H9 (cell line): Measurements from ENCODE around the gene CD48. TPM values are rescaled to one million over a fixed set of nuclear protein-coding genes. Genes with fewer than 3 reads are reported as not detected.

Source experiments
- DNase-seq: peaks from one replicate; pipeline ENCODE4 v3.0.0-alpha.2; 2017
- H2AFZ ChIP-seq: one replicate; pipeline ENCODE4 v1.6.1; 2013; ENCODE audit warnings: mild to moderate bottlenecking, low read length, control low read depth, moderate library complexity
- H2AK5ac ChIP-seq: 2 replicates; pipeline ENCODE4 v1.6.1; 2013; ENCODE audit warnings: low read length, control low read depth, mixed read lengths; ENCODE audit not compliant: insufficient read length
- H2BK120ac ChIP-seq: one replicate; pipeline ENCODE4 v1.6.1; 2013; ENCODE audit warnings: low read depth, mild to moderate bottlenecking, low read length, control low read depth, inconsistent platforms; ENCODE audit not compliant: poor library complexity, severe bottlenecking
- H2BK12ac ChIP-seq: 2 replicates; pipeline ENCODE4 v1.6.1; 2013; ENCODE audit warnings: low read length, control low read depth, mixed read lengths, low read depth; ENCODE audit not compliant: insufficient read length
- H2BK15ac ChIP-seq: 2 replicates; pipeline ENCODE4 v1.6.1; 2013; ENCODE audit warnings: low read depth, low read length, control low read depth
- H2BK20ac ChIP-seq: one replicate; pipeline ENCODE4 v1.6.1; 2013; ENCODE audit warnings: low read depth, mild to moderate bottlenecking, low read length, control low read depth, inconsistent platforms; ENCODE audit not compliant: poor library complexity, severe bottlenecking
- H2BK5ac ChIP-seq: 2 replicates; pipeline ENCODE4 v1.6.1; 2013; ENCODE audit warnings: low read length, control low read depth, mixed read lengths; ENCODE audit not compliant: insufficient read length
- H3K14ac ChIP-seq: 2 replicates; pipeline ENCODE4 v1.6.1; 2013; ENCODE audit warnings: low read length, control low read depth; ENCODE audit not compliant: insufficient read depth
- H3K18ac ChIP-seq: 2 replicates; pipeline ENCODE4 v1.6.1; 2013; ENCODE audit warnings: low read depth, mild to moderate bottlenecking, mixed read lengths, low read length, control low read depth; ENCODE audit not compliant: insufficient read length
- H3K23ac ChIP-seq: 2 replicates; pipeline ENCODE4 v1.6.1; 2013; ENCODE audit warnings: low read length, control low read depth, mixed read lengths, low read depth; ENCODE audit not compliant: insufficient read length
- H3K23me2 ChIP-seq: 2 replicates; pipeline ENCODE4 v1.6.1; 2013; ENCODE audit warnings: low read depth, mild to moderate bottlenecking, mixed read lengths, low read length, control low read depth; ENCODE audit not compliant: insufficient read length, poor library complexity, severe bottlenecking
- H3K27ac ChIP-seq: 2 replicates; pipeline ENCODE4 v1.5.1; 2013; ENCODE audit warnings: low read length, control low read depth, mixed read lengths, low read depth; ENCODE audit not compliant: insufficient read length
- H3K27me3 ChIP-seq: 2 replicates; pipeline ENCODE4 v1.6.1; 2013; ENCODE audit warnings: low read length, control low read depth, inconsistent platforms; ENCODE audit not compliant: insufficient read depth
- H3K4ac ChIP-seq: 2 replicates; pipeline ENCODE4 v1.6.1; 2013; ENCODE audit warnings: low read depth, mild to moderate bottlenecking, control low read depth, inconsistent platforms, low read length, moderate library complexity
- H3K4me1 ChIP-seq: 2 replicates; pipeline ENCODE4 v1.6.1; 2013; ENCODE audit warnings: low read length, control low read depth, inconsistent platforms; ENCODE audit not compliant: insufficient read depth
- H3K4me2 ChIP-seq: 2 replicates; pipeline ENCODE4 v1.6.1; 2013; ENCODE audit warnings: low read length, control low read depth, mixed read lengths; ENCODE audit not compliant: insufficient read length, insufficient read depth
- H3K56ac ChIP-seq: 2 replicates; pipeline ENCODE4 v1.6.1; 2013; ENCODE audit warnings: low read depth, mild to moderate bottlenecking, mixed read lengths, low read length, control low read depth; ENCODE audit not compliant: insufficient read length
- H3K79me1 ChIP-seq: 2 replicates; pipeline ENCODE4 v1.6.1; 2013; ENCODE audit warnings: low read depth, mild to moderate bottlenecking, moderate library complexity, low read length, control low read depth, inconsistent platforms; ENCODE audit not compliant: insufficient read depth, poor library complexity, severe bottlenecking
- H3K79me2 ChIP-seq: 2 replicates; pipeline ENCODE4 v1.6.1; 2013; ENCODE audit warnings: low read length, control low read depth, inconsistent platforms; ENCODE audit not compliant: insufficient read depth
- H3K9ac ChIP-seq: 2 replicates; pipeline ENCODE4 v1.6.1; 2013; ENCODE audit warnings: low read length, control low read depth, mixed read lengths; ENCODE audit not compliant: insufficient read length; ENCODE audit errors: extremely low read depth
- H3K9me3 ChIP-seq: one replicate; pipeline ENCODE4 v1.6.1; 2013; ENCODE audit warnings: low read depth, low read length, inconsistent platforms; ENCODE audit not compliant: control insufficient read depth
- H3T11ph ChIP-seq: one replicate; pipeline ENCODE4 v1.6.1; 2013; ENCODE audit warnings: mild to moderate bottlenecking, low read length, control low read depth, inconsistent platforms
- H4K20me1 ChIP-seq: one replicate; pipeline ENCODE4 v1.6.1; 2013; ENCODE audit not compliant: control insufficient read depth, insufficient read length, insufficient read depth
- H4K5ac ChIP-seq: 2 replicates; pipeline ENCODE4 v1.6.1; 2013; ENCODE audit warnings: low read depth, mild to moderate bottlenecking, mixed read lengths, low read length, control low read depth; ENCODE audit not compliant: insufficient read length
- H4K8ac ChIP-seq: replicated peaks from 2 replicates; pipeline ENCODE4 v1.6.1; 2013; ENCODE audit warnings: low read length, control low read depth, mixed read lengths, low read depth; ENCODE audit not compliant: insufficient read length
- H4K91ac ChIP-seq: 2 replicates; pipeline ENCODE4 v1.6.1; 2013; ENCODE audit warnings: low read depth, mild to moderate bottlenecking, moderate library complexity, mixed read lengths, low read length, control low read depth; ENCODE audit not compliant: insufficient read length
- H3K27ac Mint-ChIP-seq, 3 experiments: 2 replicates in 2 of 3; 3 replicates in 1 of 3; pipeline ENCODE4 v1.8.0; 2020 to 2021; ENCODE audit warnings: mixed read lengths in 3 of 3, mild to moderate bottlenecking in 1 of 3, moderate library complexity in 1 of 3
- H3K27me3 Mint-ChIP-seq: 2 replicates; pipeline ENCODE4 v1.8.0; 2021; ENCODE audit warnings: low read depth, mild to moderate bottlenecking, moderate library complexity, mixed read lengths
- H3K36me3 Mint-ChIP-seq, 3 experiments: 2 replicates in 2 of 3; 3 replicates in 1 of 3; pipeline ENCODE4 v1.8.0; 2020 to 2021; ENCODE audit warnings: low read depth in 3 of 3, mixed read lengths in 3 of 3; ENCODE audit not compliant: insufficient read depth in 1 of 3
- H3K4me1 Mint-ChIP-seq, 2 experiments: 2 replicates each; pipeline ENCODE4 v1.8.0; 2020; ENCODE audit warnings: mixed read lengths in 2 of 2
- H3K4me3 Mint-ChIP-seq, 2 experiments: 2 replicates in 1 of 2; 3 replicates in 1 of 2; pipeline ENCODE4 v1.8.0; 2020 to 2021; ENCODE audit warnings: mild to moderate bottlenecking in 2 of 2, mixed read lengths in 2 of 2, moderate library complexity in 1 of 2
- H3K9me3 Mint-ChIP-seq, 2 experiments: 2 replicates in 1 of 2; 3 replicates in 1 of 2; pipeline ENCODE4 v1.8.0; 2020; ENCODE audit warnings: mild to moderate bottlenecking in 2 of 2, mixed read lengths in 2 of 2, moderate library complexity in 1 of 2
- WGBS: extraction: QIAGEN DNeasy Blood & Tissue Kit; methylation state at CpG from one replicate; pipeline ENCODE4 v1.1.7; 2013; ENCODE audit warnings: missing lambda C conversion rate, low lambda C conversion rate, mixed read lengths; ENCODE audit not compliant: insufficient read length; ENCODE audit errors: extremely low coverage; 5-methylcytosine and 5-hydroxymethylcytosine counted together
- total RNA-seq: library from RNA; stranded (reverse); gene quantifications from 2 replicates; pipeline ENCODE4 v1.2.1, GENCODE V29; 2021
- TF ChIP-seq, protein P1 (sequence below): fragments of 200-600 bp; sonication (generic); conservative IDR thresholded peaks from 3 replicates; pipeline ENCODE4 v1.8.0; 2021; ENCODE audit warnings: antibody characterized with exemption, mild to moderate bottlenecking

Gene CD48
- total RNA-seq, 1 experiment from 2014 or later = not detected

DNA sequence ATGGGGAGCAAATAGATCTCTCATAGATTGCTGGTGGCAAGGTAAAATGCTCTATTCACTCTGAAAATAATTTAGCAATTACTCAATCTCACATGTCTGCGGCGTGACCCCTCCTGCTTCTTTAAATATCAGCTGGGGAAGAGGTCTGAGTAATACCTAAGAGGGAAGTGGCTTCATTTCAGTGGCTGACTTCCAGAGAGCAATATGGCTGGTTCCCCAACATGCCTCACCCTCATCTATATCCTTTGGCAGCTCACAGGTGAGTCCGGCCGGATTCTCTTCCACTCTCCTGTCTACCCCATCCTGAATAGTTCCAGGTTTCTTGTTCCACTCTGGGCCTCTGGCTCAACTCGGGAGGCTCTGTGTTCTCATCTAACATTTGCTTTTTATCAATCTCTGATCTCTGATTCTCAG is 27.5 kb upstream of the CD48 start, which contains the start of gene SLAMF7:
TSS of gene SLAMF7 (plus strand) at position 150 of the 414 bp plus-strand sequence. CDS start at position 205, 55 bp downstream.
- no CpG with 5 or more reads among the region's 5 CpGs for WGBS
- TF ChIP-seq, protein P1, sequence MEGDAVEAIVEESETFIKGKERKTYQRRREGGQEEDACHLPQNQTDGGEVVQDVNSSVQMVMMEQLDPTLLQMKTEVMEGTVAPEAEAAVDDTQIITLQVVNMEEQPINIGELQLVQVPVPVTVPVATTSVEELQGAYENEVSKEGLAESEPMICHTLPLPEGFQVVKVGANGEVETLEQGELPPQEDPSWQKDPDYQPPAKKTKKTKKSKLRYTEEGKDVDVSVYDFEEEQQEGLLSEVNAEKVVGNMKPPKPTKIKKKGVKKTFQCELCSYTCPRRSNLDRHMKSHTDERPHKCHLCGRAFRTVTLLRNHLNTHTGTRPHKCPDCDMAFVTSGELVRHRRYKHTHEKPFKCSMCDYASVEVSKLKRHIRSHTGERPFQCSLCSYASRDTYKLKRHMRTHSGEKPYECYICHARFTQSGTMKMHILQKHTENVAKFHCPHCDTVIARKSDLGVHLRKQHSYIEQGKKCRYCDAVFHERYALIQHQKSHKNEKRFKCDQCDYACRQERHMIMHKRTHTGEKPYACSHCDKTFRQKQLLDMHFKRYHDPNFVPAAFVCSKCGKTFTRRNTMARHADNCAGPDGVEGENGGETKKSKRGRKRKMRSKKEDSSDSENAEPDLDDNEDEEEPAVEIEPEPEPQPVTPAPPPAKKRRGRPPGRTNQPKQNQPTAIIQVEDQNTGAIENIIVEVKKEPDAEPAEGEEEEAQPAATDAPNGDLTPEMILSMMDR = no peak
- no peaks in the 10 kb centered on the region for H3K9me3 ChIP-seq
- no peaks in the 10 kb centered on the region for H3K79me1 ChIP-seq
- H3K4ac ChIP-seq = no peak within 1 kb of the TSS
- no peak within 1 kb of the TSS for H3K56ac ChIP-seq
- no peak within 1 kb of the TSS for H2BK120ac ChIP-seq
- no peak within 1 kb of the TSS for H3K4me3 Mint-ChIP-seq
- H3K27ac ChIP-seq = no peak within 1 kb of the TSS
- H4K5ac ChIP-seq = no peak within 1 kb of the TSS
- H2BK15ac ChIP-seq = no peak within 1 kb of the TSS
- H3K4me2 ChIP-seq = no peak within 1 kb of the TSS
- peaks cover 4% of the 10 kb centered on the region for H3K27me3 Mint-ChIP-seq
- H3K4me1 Mint-ChIP-seq = peaks cover 5 to 6% of the 10 kb centered on the region in 2 experiments; a peak in 1 of 4 replicates
- H3K27me3 ChIP-seq = no peaks in the 10 kb centered on the region
- no peak within 1 kb of the TSS for H2BK5ac ChIP-seq
- no peak within 1 kb of the TSS for H3K23ac ChIP-seq
- no peak within 1 kb of the TSS for H3K18ac ChIP-seq
- H2BK20ac ChIP-seq = no peak within 1 kb of the TSS
- H4K20me1 ChIP-seq = no peaks in the 10 kb centered on the region
- H3K4me1 ChIP-seq = no peaks in the 10 kb centered on the region; the same call in 1 of the 2 replicates
- H2AFZ ChIP-seq = no peak within 1 kb of the TSS
- no peak for DNase-seq
- H3T11ph ChIP-seq = no peak within 1 kb of the TSS
- H3K36me3 Mint-ChIP-seq = peaks cover 4 to 25% (median 9%) of the 10 kb centered on the region in 3 experiments; a peak in 5 of 7 replicates
- H2AK5ac ChIP-seq = no peak within 1 kb of the TSS
- H2BK12ac ChIP-seq = no peak within 1 kb of the TSS
- H3K9ac ChIP-seq = no peak within 1 kb of the TSS
- no peak within 1 kb of the TSS for H3K27ac Mint-ChIP-seq
- H3K23me2 ChIP-seq = no peaks in the 10 kb centered on the region
- H4K91ac ChIP-seq = no peak within 1 kb of the TSS
- no peak within 1 kb of the TSS for H3K14ac ChIP-seq
- H4K8ac ChIP-seq = no peak within 1 kb of the TSS
- H3K79me2 ChIP-seq = no peaks in the 10 kb centered on the region
- H3K9me3 Mint-ChIP-seq = peaks cover 18 to 22% of the 10 kb centered on the region in 2 experiments
